Muscle layer of colon (tissue), 2 donors: ENCODE data around the gene GATA3.
"Not testable (repeated sequence)": the region's sequence is repeated elsewhere in the genome, so short reads cannot be mapped to it uniquely, and the experiment has no call there.

Experiments used
- H3K27ac ChIP-seq: one replicate; pipeline ENCODE4 v1.7.0; 2013; ENCODE audit warnings: low read depth, mild to moderate bottlenecking, low read length, moderate library complexity
- H3K27me3 ChIP-seq, 2 donors: one replicate each; pipeline ENCODE4 v1.7.0; 2013; ENCODE audit warnings: low read length in 2 of 2, mild to moderate bottlenecking in 2 of 2; ENCODE audit not compliant: insufficient read depth in 2 of 2, control insufficient read depth in 1 of 2
- H3K36me3 ChIP-seq: one replicate; pipeline ENCODE4 v1.7.0; 2013; ENCODE audit warnings: mild to moderate bottlenecking, low read length; ENCODE audit not compliant: insufficient read depth
- H3K4me1 ChIP-seq: one replicate; pipeline ENCODE4 v1.7.0; 2013; ENCODE audit warnings: mild to moderate bottlenecking, low read length; ENCODE audit not compliant: insufficient read depth
- H3K4me3 ChIP-seq, 2 donors: one replicate each; pipeline ENCODE4 v1.7.0; 2013; ENCODE audit warnings: low read length in 2 of 2, low read depth in 1 of 2, mild to moderate bottlenecking in 1 of 2, moderate library complexity in 1 of 2
- H3K9ac ChIP-seq: one replicate; pipeline ENCODE4 v1.7.0; 2013; ENCODE audit warnings: low read length
- H3K9me3 ChIP-seq: one replicate; pipeline ENCODE4 v1.7.0; 2013; ENCODE audit warnings: mild to moderate bottlenecking, low read length
- donor health status: abdominal sarcoma.
- donor health status: Adenocarcinoma of cecum.

The GATA3 gene

GRCh38 chr10:8054494-8055407 lies at the start of gene GATA3:
GATA3 (plus strand) TSS chr10:8054688; CDS start chr10:8055656, 968 bp downstream.
- Histone ChIP-seq H3K27me3 (peaks cover 47 to 97% of the 10 kb centered on the region in 2 donors), H3K36me3 (no peaks in the 10 kb centered on the region), H3K9me3 (peaks cover 4% of the 10 kb centered on the region), H3K27ac (no peak within 1 kb of the TSS), H3K9ac (no peak within 1 kb of the TSS), H3K4me1 (peaks cover 24% of the 10 kb centered on the region), H3K4me3 (peak within 1 kb of the TSS in 1 of 2 donors; percentile 41)

- Histone ChIP-seq H3K27ac (no peak overlapping the region), H3K9ac (no peak overlapping the region), H3K4me1 (no peaks in the 10 kb centered on the region), H3K9me3 (no peaks in the 10 kb centered on the region), H3K27me3 (no peaks in the 10 kb centered on the region), H3K36me3 (peaks cover 8% of the 10 kb centered on the region), H3K4me3 (no peak overlapping the region)
Measured at GRCh38 chr10:8006274-8006999, 48.1 kb upstream of the GATA3 start.

GRCh38 chr10:8009031-8009430 lies 45.5 kb upstream of the GATA3 start:
- H3K36me3 ChIP-seq = peaks cover 20% of the 10 kb centered on the region
- no peak overlapping the region for H3K27ac ChIP-seq
- H3K4me1 ChIP-seq = no peaks in the 10 kb centered on the region
- H3K4me3 ChIP-seq = no peak overlapping the region
- H3K9me3 ChIP-seq = no peaks in the 10 kb centered on the region
- H3K27me3 ChIP-seq = no peaks in the 10 kb centered on the region
- H3K9ac ChIP-seq = no peak overlapping the region

- H3K4me1 ChIP-seq = no peaks in the 10 kb centered on the region
- no peaks in the 10 kb centered on the region for H3K27me3 ChIP-seq
- no peak overlapping the region for H3K9ac ChIP-seq
- H3K27ac ChIP-seq = no peak overlapping the region
- peaks cover 24% of the 10 kb centered on the region for H3K36me3 ChIP-seq
- no peak overlapping the region for H3K4me3 ChIP-seq
- no peaks in the 10 kb centered on the region for H3K9me3 ChIP-seq
Measured at GRCh38 chr10:8013006-8013405, 41.5 kb upstream of the GATA3 start.

GRCh38 chr10:8013619-8014018 lies 40.9 kb upstream of the GATA3 start:
- no peak overlapping the region for H3K4me3 ChIP-seq
- H3K4me1 ChIP-seq = no peaks in the 10 kb centered on the region
- H3K27ac ChIP-seq = no peak overlapping the region
- no peaks in the 10 kb centered on the region for H3K9me3 ChIP-seq
- H3K36me3 ChIP-seq = peaks cover 24% of the 10 kb centered on the region
- no peaks in the 10 kb centered on the region for H3K27me3 ChIP-seq
- no peak overlapping the region for H3K9ac ChIP-seq

GRCh38 chr10:8014649-8015048 lies 39.8 kb upstream of the GATA3 start:
- no peak overlapping the region for H3K9ac ChIP-seq
- no peak overlapping the region for H3K27ac ChIP-seq
- peaks cover 24% of the 10 kb centered on the region for H3K36me3 ChIP-seq
- no peaks in the 10 kb centered on the region for H3K4me1 ChIP-seq
- no peak overlapping the region for H3K4me3 ChIP-seq
- H3K9me3 ChIP-seq = no peaks in the 10 kb centered on the region
- no peaks in the 10 kb centered on the region for H3K27me3 ChIP-seq

- Histone ChIP-seq H3K9me3 (no peaks in the 10 kb centered on the region), H3K27ac (no peak overlapping the region), H3K27me3 (no peaks in the 10 kb centered on the region), H3K4me3 (no peak overlapping the region), H3K9ac (no peak overlapping the region), H3K4me1 (no peaks in the 10 kb centered on the region), H3K36me3 (peaks cover 16% of the 10 kb centered on the region)
Measured at GRCh38 chr10:8017277-8017676, 37.2 kb upstream of the GATA3 start.

GRCh38 chr10:8023321-8023720 lies 31.2 kb upstream of the GATA3 start:
- Histone ChIP-seq H3K4me3 (no peak overlapping the region), H3K36me3 (no peaks in the 10 kb centered on the region), H3K27ac (no peak overlapping the region), H3K4me1 (no peaks in the 10 kb centered on the region), H3K27me3 (peaks cover 0 to 11% of the 10 kb centered on the region in 2 donors), H3K9ac (no peak overlapping the region), H3K9me3 (no peaks in the 10 kb centered on the region)

- Histone ChIP-seq H3K36me3 (no peaks in the 10 kb centered on the region), H3K9me3 (no peaks in the 10 kb centered on the region), H3K27ac (no peak overlapping the region), H3K27me3 (peaks cover 0 to 11% of the 10 kb centered on the region in 2 donors), H3K4me1 (no peaks in the 10 kb centered on the region), H3K9ac (no peak overlapping the region), H3K4me3 (no peak overlapping the region)
Measured at GRCh38 chr10:8023851-8024250, 30.6 kb upstream of the GATA3 start.

- H3K36me3 ChIP-seq = no peaks in the 10 kb centered on the region
- H3K9ac ChIP-seq = no peak overlapping the region
- H3K4me3 ChIP-seq = no peak overlapping the region
- H3K27ac ChIP-seq = no peak overlapping the region
- peaks cover 0 to 11% of the 10 kb centered on the region in 2 donors for H3K27me3 ChIP-seq
- H3K4me1 ChIP-seq = no peaks in the 10 kb centered on the region
- H3K9me3 ChIP-seq = no peaks in the 10 kb centered on the region
Measured at GRCh38 chr10:8026349-8027259, 27.9 kb upstream of the GATA3 start.

GRCh38 chr10:8031211-8031610 lies 23.3 kb upstream of the GATA3 start:
- H3K36me3 ChIP-seq, H3K9ac ChIP-seq, H3K4me3 ChIP-seq, H3K4me1 ChIP-seq, H3K9me3 ChIP-seq, H3K27ac ChIP-seq: not testable (repeated sequence)
- peaks cover 24 to 47% of the 10 kb centered on the region in 2 donors for H3K27me3 ChIP-seq
